Astrocyte (in vitro differentiated cells and primary cell): ENCODE results near the gene PPM1B. TPM values are rescaled to one million over a fixed set of nuclear protein-coding genes. Genes with fewer than 3 reads are reported as not detected.
"Not testable (repeated sequence)": the region's sequence is repeated elsewhere in the genome, so short reads cannot be mapped to it uniquely, and the experiment has no call there.

Source experiments
- DNase-seq: peaks from one replicate; pipeline ENCODE4 v3.0.0-alpha.2; 2010; ENCODE audit warnings: low read depth
- FAIRE-seq: peaks from 2 replicates; lab custom pipeline; 2011; peaks lifted over from hg19 to GRCh38; lab: Jason Lieb, UNC
- H2AFZ ChIP-seq: 2 replicates; pipeline ENCODE4 v1.6.0; 2012; ENCODE audit warnings: low read depth, low read length, inconsistent platforms
- H3K27ac ChIP-seq: 2 replicates; pipeline ENCODE4 v1.5.1; 2011; ENCODE audit warnings: low read depth, low read length, inconsistent platforms
- H3K27me3 ChIP-seq: 2 replicates; pipeline ENCODE4 v1.6.0; 2011; ENCODE audit warnings: low read length, inconsistent platforms; ENCODE audit not compliant: insufficient read depth
- H3K36me3 ChIP-seq: 2 replicates; pipeline ENCODE4 v1.5.1; 2011; ENCODE audit warnings: low read length, inconsistent platforms; ENCODE audit not compliant: insufficient read depth
- H3K4me1 ChIP-seq: 2 replicates; pipeline ENCODE4 v1.5.1; 2011; ENCODE audit warnings: low read length, inconsistent platforms; ENCODE audit not compliant: insufficient read depth
- H3K4me2 ChIP-seq: 2 replicates; pipeline ENCODE4 v1.6.0; 2012; ENCODE audit warnings: low read length, inconsistent platforms
- H3K4me3 ChIP-seq: 2 replicates; pipeline ENCODE4 v1.5.1; 2011; ENCODE audit warnings: low read depth, mild to moderate bottlenecking, low read length, inconsistent platforms; ENCODE audit not compliant: insufficient read depth
- H3K79me2 ChIP-seq: 2 replicates; pipeline ENCODE4 v1.6.0; 2012; ENCODE audit warnings: mild to moderate bottlenecking, low read length, inconsistent platforms; ENCODE audit not compliant: insufficient read depth
- H3K9ac ChIP-seq: 2 replicates; pipeline ENCODE4 v1.6.0; 2012; ENCODE audit warnings: mild to moderate bottlenecking, low read length, inconsistent platforms
- H3K9me3 ChIP-seq: 2 replicates; pipeline ENCODE4 v1.5.1; 2012; ENCODE audit warnings: low read depth, mild to moderate bottlenecking, low read length, inconsistent platforms; ENCODE audit not compliant: insufficient read depth
- H4K20me1 ChIP-seq: 2 replicates; pipeline ENCODE4 v1.6.0; 2012; ENCODE audit warnings: low read length, inconsistent platforms; ENCODE audit not compliant: insufficient read depth
- H3K27ac Mint-ChIP-seq: one replicate; pipeline ENCODE4 v1.8.0; 2021; ENCODE audit warnings: mild to moderate bottlenecking, mixed read lengths; ENCODE audit not compliant: unreplicated experiment
- H3K27me3 Mint-ChIP-seq: one replicate; pipeline ENCODE4 v1.8.0; 2021; ENCODE audit warnings: low read depth, mixed read lengths; ENCODE audit not compliant: unreplicated experiment
- H3K36me3 Mint-ChIP-seq: one replicate; pipeline ENCODE4 v1.8.0; 2021; ENCODE audit warnings: low read depth, mixed read lengths; ENCODE audit not compliant: unreplicated experiment
- H3K4me1 Mint-ChIP-seq: one replicate; pipeline ENCODE4 v1.8.0; 2021; ENCODE audit warnings: low read depth, mixed read lengths; ENCODE audit not compliant: unreplicated experiment
- H3K4me3 Mint-ChIP-seq: one replicate; pipeline ENCODE4 v1.8.0; 2021; ENCODE audit warnings: mild to moderate bottlenecking, moderate library complexity, mixed read lengths; ENCODE audit not compliant: unreplicated experiment
- H3K9me3 Mint-ChIP-seq: one replicate; pipeline ENCODE4 v1.8.0; 2021; ENCODE audit warnings: mild to moderate bottlenecking, mixed read lengths; ENCODE audit not compliant: unreplicated experiment
- EZH2 ChIP-seq: IDR thresholded peaks from 2 replicates; pipeline ENCODE4 v1.6.1; 2012; ENCODE audit warnings: mild to moderate bottlenecking, low read length, inconsistent platforms; ENCODE audit not compliant: insufficient read depth
- total RNA-seq: library from RNA; stranded (reverse); gene quantifications from 2 replicates; pipeline ENCODE4 v1.2.1, GENCODE V29; 2021
- TF ChIP-seq, protein P1 (sequence below): IDR thresholded peaks from 2 replicates; pipeline ENCODE4 v1.5.1; 2011; ENCODE audit warnings: low read depth, mild to moderate bottlenecking, inconsistent platforms, low read length, moderate library complexity; ENCODE audit not compliant: insufficient read depth

PPM1B gene
- total RNA-seq, 1 donor from 2014 or later: 39.4 TPM

- Histone ChIP-seq H2AFZ (no peak overlapping the region), H3K9ac (no peak overlapping the region), H3K4me3 (no peak overlapping the region), H3K4me2 (no peak overlapping the region), H3K79me2 (no peaks in the 10 kb centered on the region), H4K20me1 (no peaks in the 10 kb centered on the region), H3K27ac (no peak overlapping the region), H3K9me3 (no peaks in the 10 kb centered on the region), H3K27me3 (no peaks in the 10 kb centered on the region), H3K36me3 (no peaks in the 10 kb centered on the region), H3K4me1 (no peaks in the 10 kb centered on the region)
- H3K4me1 Mint-ChIP-seq: peaks cover under 1% of the 10 kb centered on the region
- no peak overlapping the region for H3K4me3 Mint-ChIP-seq
- H3K27ac Mint-ChIP-seq: no peak overlapping the region
- H3K27me3 Mint-ChIP-seq: no peaks in the 10 kb centered on the region
- TF ChIP-seq, protein P1, sequence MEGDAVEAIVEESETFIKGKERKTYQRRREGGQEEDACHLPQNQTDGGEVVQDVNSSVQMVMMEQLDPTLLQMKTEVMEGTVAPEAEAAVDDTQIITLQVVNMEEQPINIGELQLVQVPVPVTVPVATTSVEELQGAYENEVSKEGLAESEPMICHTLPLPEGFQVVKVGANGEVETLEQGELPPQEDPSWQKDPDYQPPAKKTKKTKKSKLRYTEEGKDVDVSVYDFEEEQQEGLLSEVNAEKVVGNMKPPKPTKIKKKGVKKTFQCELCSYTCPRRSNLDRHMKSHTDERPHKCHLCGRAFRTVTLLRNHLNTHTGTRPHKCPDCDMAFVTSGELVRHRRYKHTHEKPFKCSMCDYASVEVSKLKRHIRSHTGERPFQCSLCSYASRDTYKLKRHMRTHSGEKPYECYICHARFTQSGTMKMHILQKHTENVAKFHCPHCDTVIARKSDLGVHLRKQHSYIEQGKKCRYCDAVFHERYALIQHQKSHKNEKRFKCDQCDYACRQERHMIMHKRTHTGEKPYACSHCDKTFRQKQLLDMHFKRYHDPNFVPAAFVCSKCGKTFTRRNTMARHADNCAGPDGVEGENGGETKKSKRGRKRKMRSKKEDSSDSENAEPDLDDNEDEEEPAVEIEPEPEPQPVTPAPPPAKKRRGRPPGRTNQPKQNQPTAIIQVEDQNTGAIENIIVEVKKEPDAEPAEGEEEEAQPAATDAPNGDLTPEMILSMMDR: no peak
- no peak for TF ChIP-seq EZH2
- FAIRE-seq (no peak), DNase-seq (no peak)
- peaks cover 2% of the 10 kb centered on the region for H3K36me3 Mint-ChIP-seq
- peaks cover 6% of the 10 kb centered on the region for H3K9me3 Mint-ChIP-seq
Measured at GRCh38 chr2:44254023-44254422, 85.3 kb downstream of the PPM1B start.

- H3K27me3 ChIP-seq, H3K36me3 Mint-ChIP-seq, H3K27ac Mint-ChIP-seq, H3K4me1 ChIP-seq, H3K4me1 Mint-ChIP-seq, H3K36me3 ChIP-seq, DNase-seq, H3K4me3 Mint-ChIP-seq, H3K9me3 ChIP-seq, H3K27me3 Mint-ChIP-seq, H3K4me2 ChIP-seq, H2AFZ ChIP-seq, H3K4me3 ChIP-seq, H3K27ac ChIP-seq, H3K9ac ChIP-seq, H4K20me1 ChIP-seq, FAIRE-seq, H3K79me2 ChIP-seq, H3K9me3 Mint-ChIP-seq: not testable (repeated sequence)
Measured at GRCh38 chr2:44255704-44256103, 87.0 kb downstream of the PPM1B start.

- H4K20me1 ChIP-seq, H3K4me2 ChIP-seq, H3K79me2 ChIP-seq, H3K27me3 ChIP-seq, H3K4me1 Mint-ChIP-seq, H3K36me3 ChIP-seq, H3K9ac ChIP-seq, H3K36me3 Mint-ChIP-seq, H3K9me3 ChIP-seq, H3K27ac Mint-ChIP-seq, H3K4me3 ChIP-seq, H3K4me1 ChIP-seq, DNase-seq, H3K27ac ChIP-seq, H3K27me3 Mint-ChIP-seq, H3K9me3 Mint-ChIP-seq, H2AFZ ChIP-seq, FAIRE-seq, H3K4me3 Mint-ChIP-seq: not testable (repeated sequence)
Measured at GRCh38 chr2:44257802-44258201, 89.1 kb downstream of the PPM1B start.
